Activated T-cell treated with anti-CD3 and anti-CD28 coated beads, Interleukin-2, amount 50 U/mL, for 72 hours (primary cell): ENCODE results near the gene SLC46A2. TPM values are rescaled to one million over a fixed set of nuclear protein-coding genes. Genes with fewer than 3 reads are reported as not detected.
A peak's percentile ranks its signal among the peaks of the same experiment; 100 is the strongest.

Experiments used
- ATAC-seq, 2 donors: fragments of 150-1000 bp; cut with Tn5 transposase; replicated peaks in 1 of 2; 2 replicates each; pipeline ENCODE4 v1.10.0; 2021; ENCODE audit warnings: moderate library complexity in 2 of 2, mild to moderate bottlenecking in 1 of 2
- DNase-seq, 2 donors: peaks; one replicate each; pipeline ENCODE4 v3.0.0; 2021 to 2022; ENCODE audit warnings: mixed read lengths in 1 of 2
- H3K27ac Mint-ChIP-seq: one replicate; pipeline ENCODE4 v1.8.0; 2022; ENCODE audit warnings: mild to moderate bottlenecking, moderate library complexity, mixed read lengths
- H3K27me3 Mint-ChIP-seq: one replicate; pipeline ENCODE4 v1.8.0; 2022; ENCODE audit warnings: low read depth, mixed read lengths
- H3K36me3 Mint-ChIP-seq, 2 donors: one replicate each; pipeline ENCODE4 v1.8.0; 2022; ENCODE audit warnings: mixed read lengths in 2 of 2, mild to moderate bottlenecking in 1 of 2; ENCODE audit not compliant: insufficient read depth in 2 of 2
- H3K4me1 Mint-ChIP-seq: one replicate; pipeline ENCODE4 v1.8.0; 2022; ENCODE audit warnings: low read depth, mixed read lengths
- H3K4me3 Mint-ChIP-seq, 2 donors: one replicate each; pipeline ENCODE4 v1.8.0; 2022; ENCODE audit warnings: mild to moderate bottlenecking in 2 of 2, mixed read lengths in 2 of 2, moderate library complexity in 2 of 2
- H3K9me3 Mint-ChIP-seq, 2 donors: one replicate each; pipeline ENCODE4 v1.8.0; 2022; ENCODE audit warnings: mixed read lengths in 2 of 2
- total RNA-seq, 2 donors: library from RNA; stranded (reverse); gene quantifications; one replicate each; pipeline ENCODE4 v1.2.3, GENCODE V29; 2022

Gene SLC46A2
- total RNA-seq, 2 donors from 2014 or later, result not detected

- no peaks in the 10 kb centered on the region for H3K9me3 Mint-ChIP-seq
- peaks cover 34% of the 10 kb centered on the region for H3K4me1 Mint-ChIP-seq
- H3K36me3 Mint-ChIP-seq, result no peaks in the 10 kb centered on the region
- H3K27me3 Mint-ChIP-seq, result no peaks in the 10 kb centered on the region
- DNase-seq, result no peak
- H3K4me3 Mint-ChIP-seq, result peak overlapping the region in 1 of 2 donors; percentile 8
- no peak for ATAC-seq
- H3K27ac Mint-ChIP-seq, result no peak overlapping the region
Measured at GRCh38 chr9:112863214-112863613, 27.5 kb downstream of the SLC46A2 start.

- Mint-ChIP-seq H3K4me1 (peaks cover 22% of the 10 kb centered on the region), H3K27me3 (no peaks in the 10 kb centered on the region), H3K4me3 (no peak overlapping the region), H3K9me3 (no peaks in the 10 kb centered on the region), H3K36me3 (no peaks in the 10 kb centered on the region), H3K27ac (no peak overlapping the region)
- DNase-seq, result no peak
- ATAC-seq, result no peak
Measured at GRCh38 chr9:112861638-112862555, 28.8 kb downstream of the SLC46A2 start.

GRCh38 chr9:112861155-112861554 is 29.5 kb downstream of the SLC46A2 start:
- no peak overlapping the region for H3K27ac Mint-ChIP-seq
- ATAC-seq, result no peak
- H3K9me3 Mint-ChIP-seq, result no peaks in the 10 kb centered on the region
- no peaks in the 10 kb centered on the region for H3K36me3 Mint-ChIP-seq
- peaks cover 22% of the 10 kb centered on the region for H3K4me1 Mint-ChIP-seq
- no peak overlapping the region for H3K4me3 Mint-ChIP-seq
- H3K27me3 Mint-ChIP-seq, result no peaks in the 10 kb centered on the region
- no peak for DNase-seq

GRCh38 chr9:112860451-112860850 is 30.2 kb downstream of the SLC46A2 start:
- Mint-ChIP-seq H3K36me3 (no peaks in the 10 kb centered on the region), H3K4me1 (peaks cover 22% of the 10 kb centered on the region), H3K9me3 (no peaks in the 10 kb centered on the region), H3K27ac (no peak overlapping the region), H3K4me3 (no peak overlapping the region), H3K27me3 (no peaks in the 10 kb centered on the region)
- DNase-seq (no peak), ATAC-seq (no peak)

- no peak for DNase-seq
- Mint-ChIP-seq H3K27me3 (no peaks in the 10 kb centered on the region), H3K4me3 (no peak overlapping the region), H3K36me3 (no peaks in the 10 kb centered on the region), H3K27ac (no peak overlapping the region), H3K4me1 (peaks cover 16% of the 10 kb centered on the region), H3K9me3 (no peaks in the 10 kb centered on the region)
- ATAC-seq, result no peak
Measured at GRCh38 chr9:112858625-112859147, 32.0 kb downstream of the SLC46A2 start.

- no peak overlapping the region for H3K4me3 Mint-ChIP-seq
- H3K9me3 Mint-ChIP-seq, result no peaks in the 10 kb centered on the region
- DNase-seq (no peak), ATAC-seq (no peak)
- H3K4me1 Mint-ChIP-seq, result peaks cover 9% of the 10 kb centered on the region
- no peaks in the 10 kb centered on the region for H3K27me3 Mint-ChIP-seq
- no peaks in the 10 kb centered on the region for H3K36me3 Mint-ChIP-seq
- no peak overlapping the region for H3K27ac Mint-ChIP-seq
Measured at GRCh38 chr9:112858005-112858404, 32.7 kb downstream of the SLC46A2 start.

- Mint-ChIP-seq H3K9me3 (no peaks in the 10 kb centered on the region), H3K4me3 (no peak overlapping the region), H3K27me3 (no peaks in the 10 kb centered on the region), H3K36me3 (no peaks in the 10 kb centered on the region), H3K27ac (no peak overlapping the region), H3K4me1 (peaks cover 5% of the 10 kb centered on the region)
- ATAC-seq (no peak), DNase-seq (no peak)
Measured at GRCh38 chr9:112856843-112857242, 33.8 kb downstream of the SLC46A2 start.

GRCh38 chr9:112856200-112856599 is 34.5 kb downstream of the SLC46A2 start:
- Mint-ChIP-seq H3K4me1 (peaks cover 5% of the 10 kb centered on the region), H3K27ac (no peak overlapping the region), H3K4me3 (no peak overlapping the region), H3K27me3 (no peaks in the 10 kb centered on the region), H3K9me3 (no peaks in the 10 kb centered on the region), H3K36me3 (no peaks in the 10 kb centered on the region)
- ATAC-seq (no peak), DNase-seq (no peak)

- H3K4me3 Mint-ChIP-seq, result no peak overlapping the region
- peaks cover 5% of the 10 kb centered on the region for H3K4me1 Mint-ChIP-seq
- no peaks in the 10 kb centered on the region for H3K9me3 Mint-ChIP-seq
- DNase-seq (no peak), ATAC-seq (no peak)
- H3K27me3 Mint-ChIP-seq, result no peaks in the 10 kb centered on the region
- no peak overlapping the region for H3K27ac Mint-ChIP-seq
- no peaks in the 10 kb centered on the region for H3K36me3 Mint-ChIP-seq
Measured at GRCh38 chr9:112854657-112855056, 36.0 kb downstream of the SLC46A2 start.

GRCh38 chr9:112853882-112854585 is 36.6 kb downstream of the SLC46A2 start:
- DNase-seq (no peak), ATAC-seq (no peak)
- no peaks in the 10 kb centered on the region for H3K27me3 Mint-ChIP-seq
- H3K4me1 Mint-ChIP-seq, result peaks cover 5% of the 10 kb centered on the region
- H3K4me3 Mint-ChIP-seq, result no peak overlapping the region
- H3K27ac Mint-ChIP-seq, result no peak overlapping the region
- H3K9me3 Mint-ChIP-seq, result no peaks in the 10 kb centered on the region
- H3K36me3 Mint-ChIP-seq, result no peaks in the 10 kb centered on the region

- Mint-ChIP-seq H3K4me3 (no peak overlapping the region), H3K27me3 (no peaks in the 10 kb centered on the region), H3K27ac (no peak overlapping the region), H3K36me3 (no peaks in the 10 kb centered on the region), H3K4me1 (no peaks in the 10 kb centered on the region), H3K9me3 (no peaks in the 10 kb centered on the region)
- no peak for DNase-seq
- ATAC-seq, result no peak
Measured at GRCh38 chr9:112852741-112853504, 37.8 kb downstream of the SLC46A2 start.

GRCh38 chr9:112850840-112851239 is 39.8 kb downstream of the SLC46A2 start:
- Mint-ChIP-seq H3K9me3 (no peaks in the 10 kb centered on the region), H3K36me3 (no peaks in the 10 kb centered on the region), H3K4me3 (no peak overlapping the region), H3K27ac (no peak overlapping the region), H3K4me1 (no peaks in the 10 kb centered on the region), H3K27me3 (no peaks in the 10 kb centered on the region)
- ATAC-seq (no peak), DNase-seq (no peak)
